ENCODE results near the gene GLYAT. TPM values are rescaled to one million over a fixed set of nuclear protein-coding genes. Genes with fewer than 3 reads are reported as not detected.

GLYAT gene
- total and polyA plus RNA-seq, 2 of the 8 experiments (the other 6 are each of a cell fraction or from before 2014, with no cell fraction given), result not detected

DNA sequence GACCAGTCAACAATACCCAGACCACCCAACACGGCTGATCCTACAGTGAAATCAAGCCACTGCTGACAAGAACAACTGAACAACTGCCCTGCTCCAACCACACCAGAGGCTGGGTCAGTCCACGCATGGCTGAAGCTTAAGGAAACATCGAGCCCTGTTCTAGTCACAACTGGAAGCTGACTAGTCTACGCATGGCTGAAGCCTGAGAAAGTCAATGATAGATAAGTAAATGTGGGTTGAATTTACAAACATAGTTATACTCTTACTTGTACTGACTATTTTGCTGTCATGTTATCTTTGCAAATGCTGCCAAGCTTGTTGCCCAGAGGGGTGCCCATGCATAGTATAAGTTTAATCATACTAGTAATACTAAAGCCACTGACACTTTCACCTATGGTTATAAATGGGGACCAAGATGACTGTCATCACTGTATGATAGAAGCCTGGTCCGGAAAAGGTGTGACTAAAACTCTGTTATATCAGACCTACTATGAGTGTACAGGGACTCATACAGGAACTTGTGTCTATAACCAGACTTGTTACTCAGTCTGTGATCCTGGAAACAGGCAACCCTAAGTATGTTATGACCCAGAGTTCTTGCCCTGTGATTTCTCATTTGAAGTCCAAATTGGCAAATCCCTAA is 43.4 kb upstream of the GLYAT start (continued):
- TF ChIP-seq, protein P1, sequence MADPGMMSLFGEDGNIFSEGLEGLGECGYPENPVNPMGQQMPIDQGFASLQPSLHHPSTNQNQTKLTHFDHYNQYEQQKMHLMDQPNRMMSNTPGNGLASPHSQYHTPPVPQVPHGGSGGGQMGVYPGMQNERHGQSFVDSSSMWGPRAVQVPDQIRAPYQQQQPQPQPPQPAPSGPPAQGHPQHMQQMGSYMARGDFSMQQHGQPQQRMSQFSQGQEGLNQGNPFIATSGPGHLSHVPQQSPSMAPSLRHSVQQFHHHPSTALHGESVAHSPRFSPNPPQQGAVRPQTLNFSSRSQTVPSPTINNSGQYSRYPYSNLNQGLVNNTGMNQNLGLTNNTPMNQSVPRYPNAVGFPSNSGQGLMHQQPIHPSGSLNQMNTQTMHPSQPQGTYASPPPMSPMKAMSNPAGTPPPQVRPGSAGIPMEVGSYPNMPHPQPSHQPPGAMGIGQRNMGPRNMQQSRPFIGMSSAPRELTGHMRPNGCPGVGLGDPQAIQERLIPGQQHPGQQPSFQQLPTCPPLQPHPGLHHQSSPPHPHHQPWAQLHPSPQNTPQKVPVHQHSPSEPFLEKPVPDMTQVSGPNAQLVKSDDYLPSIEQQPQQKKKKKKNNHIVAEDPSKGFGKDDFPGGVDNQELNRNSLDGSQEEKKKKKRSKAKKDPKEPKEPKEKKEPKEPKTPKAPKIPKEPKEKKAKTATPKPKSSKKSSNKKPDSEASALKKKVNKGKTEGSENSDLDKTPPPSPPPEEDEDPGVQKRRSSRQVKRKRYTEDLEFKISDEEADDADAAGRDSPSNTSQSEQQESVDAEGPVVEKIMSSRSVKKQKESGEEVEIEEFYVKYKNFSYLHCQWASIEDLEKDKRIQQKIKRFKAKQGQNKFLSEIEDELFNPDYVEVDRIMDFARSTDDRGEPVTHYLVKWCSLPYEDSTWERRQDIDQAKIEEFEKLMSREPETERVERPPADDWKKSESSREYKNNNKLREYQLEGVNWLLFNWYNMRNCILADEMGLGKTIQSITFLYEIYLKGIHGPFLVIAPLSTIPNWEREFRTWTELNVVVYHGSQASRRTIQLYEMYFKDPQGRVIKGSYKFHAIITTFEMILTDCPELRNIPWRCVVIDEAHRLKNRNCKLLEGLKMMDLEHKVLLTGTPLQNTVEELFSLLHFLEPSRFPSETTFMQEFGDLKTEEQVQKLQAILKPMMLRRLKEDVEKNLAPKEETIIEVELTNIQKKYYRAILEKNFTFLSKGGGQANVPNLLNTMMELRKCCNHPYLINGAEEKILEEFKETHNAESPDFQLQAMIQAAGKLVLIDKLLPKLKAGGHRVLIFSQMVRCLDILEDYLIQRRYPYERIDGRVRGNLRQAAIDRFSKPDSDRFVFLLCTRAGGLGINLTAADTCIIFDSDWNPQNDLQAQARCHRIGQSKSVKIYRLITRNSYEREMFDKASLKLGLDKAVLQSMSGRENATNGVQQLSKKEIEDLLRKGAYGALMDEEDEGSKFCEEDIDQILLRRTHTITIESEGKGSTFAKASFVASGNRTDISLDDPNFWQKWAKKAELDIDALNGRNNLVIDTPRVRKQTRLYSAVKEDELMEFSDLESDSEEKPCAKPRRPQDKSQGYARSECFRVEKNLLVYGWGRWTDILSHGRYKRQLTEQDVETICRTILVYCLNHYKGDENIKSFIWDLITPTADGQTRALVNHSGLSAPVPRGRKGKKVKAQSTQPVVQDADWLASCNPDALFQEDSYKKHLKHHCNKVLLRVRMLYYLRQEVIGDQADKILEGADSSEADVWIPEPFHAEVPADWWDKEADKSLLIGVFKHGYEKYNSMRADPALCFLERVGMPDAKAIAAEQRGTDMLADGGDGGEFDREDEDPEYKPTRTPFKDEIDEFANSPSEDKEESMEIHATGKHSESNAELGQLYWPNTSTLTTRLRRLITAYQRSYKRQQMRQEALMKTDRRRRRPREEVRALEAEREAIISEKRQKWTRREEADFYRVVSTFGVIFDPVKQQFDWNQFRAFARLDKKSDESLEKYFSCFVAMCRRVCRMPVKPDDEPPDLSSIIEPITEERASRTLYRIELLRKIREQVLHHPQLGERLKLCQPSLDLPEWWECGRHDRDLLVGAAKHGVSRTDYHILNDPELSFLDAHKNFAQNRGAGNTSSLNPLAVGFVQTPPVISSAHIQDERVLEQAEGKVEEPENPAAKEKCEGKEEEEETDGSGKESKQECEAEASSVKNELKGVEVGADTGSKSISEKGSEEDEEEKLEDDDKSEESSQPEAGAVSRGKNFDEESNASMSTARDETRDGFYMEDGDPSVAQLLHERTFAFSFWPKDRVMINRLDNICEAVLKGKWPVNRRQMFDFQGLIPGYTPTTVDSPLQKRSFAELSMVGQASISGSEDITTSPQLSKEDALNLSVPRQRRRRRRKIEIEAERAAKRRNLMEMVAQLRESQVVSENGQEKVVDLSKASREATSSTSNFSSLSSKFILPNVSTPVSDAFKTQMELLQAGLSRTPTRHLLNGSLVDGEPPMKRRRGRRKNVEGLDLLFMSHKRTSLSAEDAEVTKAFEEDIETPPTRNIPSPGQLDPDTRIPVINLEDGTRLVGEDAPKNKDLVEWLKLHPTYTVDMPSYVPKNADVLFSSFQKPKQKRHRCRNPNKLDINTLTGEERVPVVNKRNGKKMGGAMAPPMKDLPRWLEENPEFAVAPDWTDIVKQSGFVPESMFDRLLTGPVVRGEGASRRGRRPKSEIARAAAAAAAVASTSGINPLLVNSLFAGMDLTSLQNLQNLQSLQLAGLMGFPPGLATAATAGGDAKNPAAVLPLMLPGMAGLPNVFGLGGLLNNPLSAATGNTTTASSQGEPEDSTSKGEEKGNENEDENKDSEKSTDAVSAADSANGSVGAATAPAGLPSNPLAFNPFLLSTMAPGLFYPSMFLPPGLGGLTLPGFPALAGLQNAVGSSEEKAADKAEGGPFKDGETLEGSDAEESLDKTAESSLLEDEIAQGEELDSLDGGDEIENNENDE (IDR thresholded peaks at IDR 0.05; ENCODE audit: insufficient replicate concordance, low read length), result no peak
- TF ChIP-seq, protein P2, sequence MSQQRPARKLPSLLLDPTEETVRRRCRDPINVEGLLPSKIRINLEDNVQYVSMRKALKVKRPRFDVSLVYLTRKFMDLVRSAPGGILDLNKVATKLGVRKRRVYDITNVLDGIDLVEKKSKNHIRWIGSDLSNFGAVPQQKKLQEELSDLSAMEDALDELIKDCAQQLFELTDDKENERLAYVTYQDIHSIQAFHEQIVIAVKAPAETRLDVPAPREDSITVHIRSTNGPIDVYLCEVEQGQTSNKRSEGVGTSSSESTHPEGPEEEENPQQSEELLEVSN (IDR thresholded peaks at IDR 0.05), result no peak
- no peak for TF ChIP-seq SP1 (IDR thresholded peaks at IDR 0.05; ENCODE audit: low read depth, low read length)
- TF ChIP-seq, protein P3, sequence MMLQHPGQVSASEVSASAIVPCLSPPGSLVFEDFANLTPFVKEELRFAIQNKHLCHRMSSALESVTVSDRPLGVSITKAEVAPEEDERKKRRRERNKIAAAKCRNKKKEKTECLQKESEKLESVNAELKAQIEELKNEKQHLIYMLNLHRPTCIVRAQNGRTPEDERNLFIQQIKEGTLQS (IDR thresholded peaks at IDR 0.05; ENCODE audit: insufficient read depth, low read depth, low read length), result no peak

Measured in H1 (cell line).